Measurements from ENCODE around the gene MLXIPL. TPM values are rescaled to one million over a fixed set of nuclear protein-coding genes. Genes with fewer than 3 reads are reported as not detected.

MLXIPL gene
- polyA plus RNA-seq, 3 donors = 0.15 to 0.24 TPM; not detected in 1

- Histone ChIP-seq H3K9ac (ENCODE audit: insufficient read depth, low read length, poor library complexity, severe bottlenecking) (peak within 1 kb of the TSS; percentile 84), H3K27me3 (ENCODE audit: control insufficient read depth in 2 of 2, insufficient read depth in 2 of 2, low read length in 2 of 2) (no peaks in the 10 kb centered on the region), H3K9me3 (replicated peaks in 1 of 2; ENCODE audit: control insufficient read depth in 1 of 2, insufficient read depth in 1 of 2, low read length in 2 of 2) (no peaks in the 10 kb centered on the region), H3K4me3 (replicated peaks in 1 of 3; ENCODE audit: low read depth in 2 of 3, low read length in 3 of 3) (peak within 1 kb of the TSS; percentile 80 to 92 (median 91)), H2AFZ (ENCODE audit: insufficient read depth, low read depth, low read length, poor library complexity, severe bottlenecking) (peak within 1 kb of the TSS; percentile 79), H4K20me1 (ENCODE audit: insufficient read depth, low read length) (peaks cover 13% of the 10 kb centered on the region), H3K36me3 (replicated peaks in 1 of 2; ENCODE audit: control insufficient read depth in 1 of 2, insufficient read depth in 2 of 2, low read length in 2 of 2) (peaks cover 14 to 15% of the 10 kb centered on the region in 2 donors), H3K4me2 (replicated peaks; ENCODE audit: extremely low read depth, low read length, poor library complexity, severe bottlenecking) (peak within 1 kb of the TSS; percentile 95), H3K79me2 (ENCODE audit: insufficient read depth, low read length) (peaks cover 45% of the 10 kb centered on the region), H3K27ac (ENCODE audit: low read depth in 1 of 2, low read length in 2 of 2) (peak within 1 kb of the TSS; percentile 87 to 90), H3K4me1 (ENCODE audit: control insufficient read depth in 1 of 2, insufficient read depth in 2 of 2, low read length in 2 of 2) (peaks cover 59 to 69% of the 10 kb centered on the region in 2 donors)
- Mint-ChIP-seq H3K4me3 (peak within 1 kb of the TSS; percentile 88 to 94), H3K4me1 (peaks cover 47% of the 10 kb centered on the region), H3K9me3 (peaks cover 0 to 4% (median 0%) of the 10 kb centered on the region in 7 donors), H3K27ac (peak within 1 kb of the TSS; percentile 98 to 99 (median 99)), H3K27me3 (ENCODE audit: low read depth in 3 of 3) (no peaks in the 10 kb centered on the region), H3K36me3 (peaks cover 20 to 23% of the 10 kb centered on the region in 2 donors)
- peak; percentile 97 to 100 (median 98) for DNase-seq
- intact Hi-C loops (cut with micrococcal nuclease) = loop anchor here in 1 of 2 donors (2.0 kb wide), 2 partner anchors 22 to 56 kb away; partner anchors contain the start of genes BAZ1B and BCL7B
- peak; percentile 4 for TF ChIP-seq CTCF (IDR thresholded peaks at IDR 0.05)
- WGBS (ENCODE audit: insufficient coverage) = under 1% methylated on average over 60 of the region's 75 CpGs
Observed at GRCh38 chr7:73578342-73579128, 45.8 kb downstream of the MLXIPL start, which contains the start of gene TBL2. TSS of gene TBL2 (minus strand) at chr7:73578579. CDS start at chr7:73578549, 30 bp downstream.

- H3K9ac ChIP-seq (ENCODE audit: insufficient read depth, low read length, poor library complexity, severe bottlenecking) = peak overlapping the region; percentile 84
- WGBS (ENCODE audit: insufficient coverage) = 15% methylated on average over 29 of the region's 32 CpGs
- Mint-ChIP-seq H3K4me3 (peak overlapping the region; percentile 88 to 94), H3K36me3 (peaks cover 27 to 31% of the 10 kb centered on the region in 2 donors), H3K4me1 (peaks cover 40% of the 10 kb centered on the region), H3K27me3 (ENCODE audit: low read depth in 3 of 3) (no peaks in the 10 kb centered on the region), H3K9me3 (peaks cover 0 to 4% (median 0%) of the 10 kb centered on the region in 7 donors), H3K27ac (peak overlapping the region; percentile 75 to 99 (median 88))
- no peak for TF ChIP-seq CTCF (IDR thresholded peaks at IDR 0.05)
- peaks cover 19% of the 10 kb centered on the region for H4K20me1 ChIP-seq (ENCODE audit: insufficient read depth, low read length)
- H3K4me3 ChIP-seq (replicated peaks in 1 of 3; ENCODE audit: low read depth in 2 of 3, low read length in 3 of 3) = peak overlapping the region; percentile 80 to 92 (median 91)
- intact Hi-C loops (cut with micrococcal nuclease) = loop anchor here in 1 of 2 donors (2.0 kb wide), 2 partner anchors 21 to 55 kb away; partner anchors contain the start of genes BAZ1B and BCL7B
- no peak for DNase-seq
- no peaks in the 10 kb centered on the region for H3K27me3 ChIP-seq (ENCODE audit: control insufficient read depth in 2 of 2, insufficient read depth in 2 of 2, low read length in 2 of 2)
- peaks cover 52 to 61% of the 10 kb centered on the region in 2 donors for H3K4me1 ChIP-seq (ENCODE audit: control insufficient read depth in 1 of 2, insufficient read depth in 2 of 2, low read length in 2 of 2)
- H3K27ac ChIP-seq (ENCODE audit: low read depth in 1 of 2, low read length in 2 of 2) = peak overlapping the region; percentile 87 to 90
- peak overlapping the region; percentile 79 for H2AFZ ChIP-seq (ENCODE audit: insufficient read depth, low read depth, low read length, poor library complexity, severe bottlenecking)
- H3K9me3 ChIP-seq (replicated peaks in 1 of 2; ENCODE audit: control insufficient read depth in 1 of 2, insufficient read depth in 1 of 2, low read length in 2 of 2) = no peaks in the 10 kb centered on the region
- peaks cover 52% of the 10 kb centered on the region for H3K79me2 ChIP-seq (ENCODE audit: insufficient read depth, low read length)
- peaks cover 21 to 23% of the 10 kb centered on the region in 2 donors for H3K36me3 ChIP-seq (replicated peaks in 1 of 2; ENCODE audit: control insufficient read depth in 1 of 2, insufficient read depth in 2 of 2, low read length in 2 of 2)
- peak overlapping the region; percentile 95 for H3K4me2 ChIP-seq (replicated peaks; ENCODE audit: extremely low read depth, low read length, poor library complexity, severe bottlenecking)
Observed at GRCh38 chr7:73577627-73578341, 46.5 kb downstream of the MLXIPL start.

All from CD14-positive monocyte (primary cell).